Fibroblast of villous mesenchyme (primary cell): ENCODE measurements around the gene KLHL17. TPM values are rescaled to one million over a fixed set of nuclear protein-coding genes. Genes with fewer than 3 reads are reported as not detected.

Experiments
- DNase-seq: peaks from one replicate; pipeline ENCODE4 v3.0.0-alpha.2; 2010; ENCODE audit warnings: low read depth
- H3K4me3 ChIP-seq: 2 replicates; pipeline ENCODE4 v1.5.1; 2011; ENCODE audit warnings: low read depth, mild to moderate bottlenecking, low read length
- CTCF ChIP-seq: IDR thresholded peaks from 2 replicates; pipeline ENCODE4 v1.5.1; 2012; ENCODE audit warnings: low read depth, mild to moderate bottlenecking, low read length; ENCODE audit not compliant: insufficient read depth
- small RNA-seq: library from RNA; depleted of rRNA; stranded (forward); fragments of <200 nt; gene quantifications from one replicate; pipeline ENCODE3, GENCODE V24; 2012
- total RNA-seq: library from RNA; depleted of rRNA; stranded (reverse); fragments of >200 nt; gene quantifications from 2 replicates; pipeline ENCODE4 v1.2.3, GENCODE V29; 2012

KLHL17 gene
- total RNA-seq, 1 donor = 6.0 TPM

- peak; percentile 2 for TF ChIP-seq CTCF
- no peak for DNase-seq
- peak overlapping the region; percentile 80 for H3K4me3 ChIP-seq
Observed at GRCh38 chr1:1013922-1014648, 53.7 kb downstream of the KLHL17 start.

GRCh38 chr1:1014799-1015681 is 54.7 kb downstream of the KLHL17 start:
- TF ChIP-seq CTCF = peak; percentile 51
- H3K4me3 ChIP-seq = peak overlapping the region; percentile 80
- no peak for DNase-seq

Small RNA genes lying within 50 kb of the gene (small RNA-seq; reads per million reads assigned to genes)
- gene AL645608.3 (not detected), gene AL645608.4 (not detected)

Other genes starting within 250 kb of the KLHL17 start
- gene SAMD11, start 36.7 kb upstream of the KLHL17 start, total RNA-seq = 2.2 and 7.7 TPM in 2 replicates
- gene NOC2L, start 1.3 kb upstream of the KLHL17 start, total RNA-seq = 66.7 and 76.9 TPM in 2 replicates
- gene PLEKHN1, start 5.9 kb downstream of the KLHL17 start, total RNA-seq = 1.7 and 1.9 TPM in 2 replicates
- gene PERM1, start 21.5 kb downstream of the KLHL17 start, total RNA-seq = under 0.01 and 0.43 TPM in 2 replicates
- 2.2 and 8.1 TPM in 2 replicates for gene HES4, start 39.5 kb downstream of the KLHL17 start, total RNA-seq
- 132 and 137 TPM in 2 replicates for gene ISG15, start 52.9 kb downstream of the KLHL17 start, total RNA-seq
- gene AGRN, start 59.5 kb downstream of the KLHL17 start, total RNA-seq = 77.0 and 95.9 TPM in 2 replicates
- gene RNF223, start 113.7 kb downstream of the KLHL17 start, total RNA-seq = not detected in 2 replicates
- 6.5 and 7.1 TPM in 2 replicates for gene C1orf159, start 155.5 kb downstream of the KLHL17 start, total RNA-seq
- gene TTLL10, start 213.3 kb downstream of the KLHL17 start, total RNA-seq = not detected in 2 replicates
- not detected in 2 replicates for gene TNFRSF18, start 246.0 kb downstream of the KLHL17 start, total RNA-seq